A549 (cell line): ENCODE results near the gene ARHGEF28.

Experiments
- BHLHE40 ChIP-seq: IDR thresholded peaks from 2 replicates; pipeline ENCODE4 v1.6.1; 2012; ENCODE audit warnings: low read depth, low read length, inconsistent platforms
- CTCF ChIP-seq: fragments of >200 bp; sonication (Bioruptor Twin); formaldehyde crosslinking; IDR thresholded peaks from 3 replicates; pipeline ENCODE4 v1.5.1; 2016
- ESRRA ChIP-seq: fragments of 150-350 bp; IDR thresholded peaks from 2 replicates; pipeline ENCODE4 v1.6.1; 2014; ENCODE audit warnings: mild to moderate bottlenecking, low read length, borderline replicate concordance
- MAZ ChIP-seq: fragments of 150-350 bp; IDR thresholded peaks from 2 replicates; pipeline ENCODE4 v1.6.1; 2014; ENCODE audit warnings: antibody characterized with exemption, low read depth, low read length, borderline replicate concordance
- POLR2A ChIP-seq: IDR thresholded peaks from 2 replicates; pipeline ENCODE4 v1.6.1; 2012; ENCODE audit warnings: mild to moderate bottlenecking, low read length
- SMC3 ChIP-seq: fragments of >200 bp; sonication (Bioruptor Twin); formaldehyde crosslinking; IDR thresholded peaks from 3 replicates; pipeline ENCODE4 v1.6.1; 2018; ENCODE audit warnings: inconsistent platforms

GRCh38 chr5:73828465-73828864, 202.5 kb downstream of the ARHGEF28 start:
- TF ChIP-seq CTCF = no peak
- no peak for TF ChIP-seq ESRRA
- no peak for TF ChIP-seq POLR2A
- no peak for TF ChIP-seq BHLHE40
- TF ChIP-seq SMC3 = no peak
- no peak for TF ChIP-seq MAZ
